ENCODE measurements around the gene VIPR2. TPM values are rescaled to one million over a fixed set of nuclear protein-coding genes. Genes with fewer than 3 reads are reported as not detected.

Gene VIPR2
- total RNA-seq, 4 donors from 2014 or later, result 0.38 to 2.4 (median 0.56) TPM

DNA sequence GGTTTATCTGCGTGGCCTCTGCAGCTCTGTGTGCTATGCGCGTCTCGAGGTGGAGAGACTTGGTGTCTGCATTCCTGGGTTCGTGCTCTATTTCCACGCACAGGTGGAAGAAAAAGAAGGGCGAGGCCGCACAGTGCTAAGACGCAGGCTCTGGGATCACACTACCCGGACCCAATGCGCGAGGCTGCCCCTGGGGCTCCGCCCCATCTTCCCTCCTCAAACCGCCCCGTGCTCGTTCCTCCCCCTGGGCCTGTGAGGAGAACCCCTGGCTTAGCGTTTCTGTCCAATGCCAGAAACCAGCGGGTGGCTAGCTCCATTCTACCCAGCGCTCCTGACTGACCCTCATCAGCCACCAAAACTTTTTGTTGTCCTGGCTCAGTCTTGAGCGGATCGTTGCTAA is 145.2 kb downstream of the VIPR2 start:
- TF ChIP-seq, protein P1, sequence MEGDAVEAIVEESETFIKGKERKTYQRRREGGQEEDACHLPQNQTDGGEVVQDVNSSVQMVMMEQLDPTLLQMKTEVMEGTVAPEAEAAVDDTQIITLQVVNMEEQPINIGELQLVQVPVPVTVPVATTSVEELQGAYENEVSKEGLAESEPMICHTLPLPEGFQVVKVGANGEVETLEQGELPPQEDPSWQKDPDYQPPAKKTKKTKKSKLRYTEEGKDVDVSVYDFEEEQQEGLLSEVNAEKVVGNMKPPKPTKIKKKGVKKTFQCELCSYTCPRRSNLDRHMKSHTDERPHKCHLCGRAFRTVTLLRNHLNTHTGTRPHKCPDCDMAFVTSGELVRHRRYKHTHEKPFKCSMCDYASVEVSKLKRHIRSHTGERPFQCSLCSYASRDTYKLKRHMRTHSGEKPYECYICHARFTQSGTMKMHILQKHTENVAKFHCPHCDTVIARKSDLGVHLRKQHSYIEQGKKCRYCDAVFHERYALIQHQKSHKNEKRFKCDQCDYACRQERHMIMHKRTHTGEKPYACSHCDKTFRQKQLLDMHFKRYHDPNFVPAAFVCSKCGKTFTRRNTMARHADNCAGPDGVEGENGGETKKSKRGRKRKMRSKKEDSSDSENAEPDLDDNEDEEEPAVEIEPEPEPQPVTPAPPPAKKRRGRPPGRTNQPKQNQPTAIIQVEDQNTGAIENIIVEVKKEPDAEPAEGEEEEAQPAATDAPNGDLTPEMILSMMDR (IDR thresholded peaks at IDR 0.05; ENCODE audit: low read depth), result no peak

DNA sequence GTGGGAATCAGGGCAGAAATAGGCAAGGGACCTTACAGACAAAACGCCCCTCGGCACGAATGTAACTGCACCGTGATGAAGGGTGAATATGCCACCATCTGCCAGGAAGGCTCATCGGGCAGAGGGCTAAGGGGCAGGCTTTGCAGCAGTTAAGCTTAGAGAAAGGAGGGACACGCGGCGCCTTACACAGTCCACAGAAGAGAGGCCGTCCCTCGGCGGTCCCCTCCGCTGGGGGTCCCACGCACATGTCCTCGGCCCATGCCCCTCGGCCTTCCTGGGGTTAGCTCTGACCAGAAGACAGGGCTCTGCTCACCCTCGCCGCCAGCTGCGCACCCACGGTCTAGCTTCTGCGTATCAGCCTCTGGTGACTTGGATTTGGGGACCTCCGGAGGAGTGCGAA is 147.2 kb downstream of the VIPR2 start:
- TF ChIP-seq, protein P1 (IDR thresholded peaks at IDR 0.05; ENCODE audit: low read depth), result no peak

DNA sequence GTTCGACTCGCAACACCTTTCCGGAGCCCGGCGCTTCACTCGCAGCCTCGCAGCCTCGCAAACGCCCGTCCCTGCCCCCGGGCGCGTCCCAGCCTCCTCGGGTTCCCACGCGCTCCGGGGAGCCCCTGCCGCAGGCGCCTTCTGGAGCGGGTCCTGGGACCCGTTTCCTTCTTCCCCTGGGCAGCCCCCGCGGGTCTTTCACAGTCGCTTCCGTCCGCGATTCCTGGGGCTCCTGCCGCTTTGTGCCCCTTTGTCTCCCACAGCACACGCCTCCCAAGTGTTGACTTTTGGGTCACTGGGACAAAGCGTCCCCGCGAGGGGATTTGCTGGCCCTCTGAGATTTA is 147.6 kb downstream of the VIPR2 start:
- TF ChIP-seq, protein P1 (IDR thresholded peaks at IDR 0.05; ENCODE audit: low read depth), result no peak

DNA sequence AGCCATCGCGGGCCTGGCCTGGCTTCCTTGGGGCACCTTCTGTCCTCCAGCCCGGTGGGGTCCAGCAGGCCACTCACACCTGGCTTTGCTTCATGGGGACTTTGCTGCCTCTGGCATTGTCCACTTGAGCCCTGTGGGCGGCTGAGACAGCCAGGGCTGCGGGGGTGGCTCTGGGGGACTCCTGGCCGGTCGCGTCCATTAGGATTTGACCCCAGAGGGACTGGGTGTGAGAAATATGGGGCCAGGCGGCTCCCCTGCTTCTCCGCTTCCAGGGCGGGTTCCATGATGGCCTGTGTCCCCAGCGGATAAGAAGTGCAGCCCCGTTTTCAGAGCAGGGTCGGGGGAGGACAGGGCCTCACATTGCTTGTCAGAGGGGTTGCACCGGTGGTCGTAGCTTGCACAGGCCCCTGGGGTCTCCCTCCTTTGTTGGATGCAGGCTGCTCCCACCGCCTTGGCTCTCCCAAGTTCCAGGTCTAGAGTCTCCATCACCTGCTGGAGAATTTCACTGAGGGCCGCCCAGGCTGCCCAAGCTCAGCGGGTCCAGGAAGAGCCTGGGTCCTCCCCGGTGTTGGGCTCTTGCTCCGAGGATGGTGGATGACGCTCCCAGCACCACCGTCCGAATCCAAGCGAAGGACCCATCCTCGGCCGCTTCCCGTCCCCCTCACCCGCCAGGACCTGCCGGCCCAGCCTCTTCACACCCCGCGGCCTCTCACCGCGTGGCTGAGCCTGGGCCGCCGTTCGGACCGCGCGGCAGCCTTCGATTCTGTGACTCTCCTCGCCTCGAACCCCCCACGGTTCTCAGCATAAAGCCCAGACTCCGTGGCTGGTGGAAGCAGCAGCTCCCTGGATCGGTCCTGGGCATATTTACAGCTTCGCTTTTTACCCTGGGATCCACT is 148.2 kb downstream of the VIPR2 start:
- TF ChIP-seq, protein P1 (IDR thresholded peaks at IDR 0.05; ENCODE audit: low read depth), result no peak

DNA sequence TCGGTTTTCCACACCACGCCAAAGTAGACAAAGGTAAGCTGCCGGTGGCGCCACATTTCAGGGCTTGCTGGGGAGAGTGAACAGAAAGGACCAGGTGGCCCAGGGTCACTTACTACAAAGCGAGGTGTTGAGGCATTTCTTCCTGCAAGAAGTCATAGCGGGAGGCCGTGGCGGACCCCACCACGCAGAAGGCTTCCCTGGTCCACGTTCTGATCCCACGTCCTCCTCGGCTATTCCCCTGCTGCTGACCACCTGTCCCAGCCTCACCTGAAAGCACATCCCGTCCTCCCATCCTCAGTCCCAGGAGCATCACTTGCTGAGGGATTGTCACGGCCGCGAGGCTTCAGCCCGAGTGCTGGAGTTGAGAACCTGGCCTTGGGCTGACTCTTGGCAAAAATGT is 149.2 kb downstream of the VIPR2 start:
- TF ChIP-seq, protein P1 (IDR thresholded peaks at IDR 0.05; ENCODE audit: low read depth), result no peak

DNA sequence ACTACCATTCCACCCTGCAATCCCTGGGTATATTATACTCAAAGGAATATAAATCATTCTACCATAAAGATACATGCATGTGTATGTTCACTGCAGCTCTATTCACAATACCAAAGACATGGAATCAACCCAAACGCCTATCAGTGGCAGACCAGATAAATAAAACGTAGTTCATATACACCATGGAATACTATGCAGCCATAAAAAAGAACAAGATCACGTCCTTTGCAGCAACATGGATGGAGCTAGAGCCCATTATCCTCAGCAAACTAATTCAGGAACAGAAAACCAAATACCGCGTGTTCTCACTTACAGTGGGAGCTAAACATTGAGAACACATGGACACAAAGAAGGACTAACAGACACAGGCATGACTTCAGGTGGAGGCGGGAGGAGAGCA is 150.0 kb downstream of the VIPR2 start:
- TF ChIP-seq, protein P1 (IDR thresholded peaks at IDR 0.05; ENCODE audit: low read depth), result no peak

DNA sequence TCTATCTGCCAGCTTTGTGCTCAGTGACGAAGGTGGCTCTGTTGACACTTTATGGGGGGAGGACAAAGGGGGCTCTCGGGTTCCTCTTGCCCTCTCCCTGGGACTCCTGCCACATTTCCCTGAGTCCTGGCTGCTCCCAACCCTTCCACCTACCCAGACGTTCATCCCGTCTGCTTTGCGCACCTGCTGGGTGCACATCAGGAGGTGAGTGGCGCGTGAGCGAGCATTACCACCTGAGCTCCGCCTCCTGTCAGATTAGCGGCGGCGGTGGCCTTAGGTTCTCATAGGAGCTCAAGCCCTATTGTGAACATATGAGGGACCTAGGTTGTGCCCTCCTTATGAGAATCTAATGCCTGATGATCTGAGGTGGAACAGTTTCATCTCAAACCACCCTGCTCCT is 151.1 kb downstream of the VIPR2 start:
- TF ChIP-seq, protein P1 (IDR thresholded peaks at IDR 0.05; ENCODE audit: low read depth), result no peak

Measured in subcutaneous adipose tissue (tissue), 4 donors.